ENCODE results near the gene OSBPL8. TPM values are rescaled to one million over a fixed set of nuclear protein-coding genes. Genes with fewer than 3 reads are reported as not detected.

Gene OSBPL8
- total RNA-seq, 1 experiment from 2014 or later: 81.7 TPM

DNA sequence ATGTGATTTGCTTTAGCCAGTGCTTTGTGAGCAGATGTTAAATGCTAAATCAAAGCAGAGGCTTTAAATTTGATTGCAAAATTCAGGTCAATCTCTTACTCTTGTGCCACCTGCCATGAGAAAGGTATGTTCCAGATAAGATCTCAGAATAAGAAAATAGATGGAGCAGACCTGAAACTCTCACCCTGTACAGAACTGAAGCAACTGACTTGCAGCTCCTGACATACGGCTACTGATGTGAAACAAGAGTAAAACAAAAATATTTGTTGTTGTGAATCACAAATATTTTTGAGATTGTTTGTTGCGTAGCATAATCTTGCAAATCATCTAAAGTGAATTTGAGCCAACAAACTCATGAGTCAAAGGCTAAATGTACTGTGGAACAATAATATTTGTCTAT lies 3.5 kb upstream of the OSBPL8 start:
- CTCF ChIA-PET: interaction anchor here (1.0 kb wide), 1 partner anchor 23 kb away, joined by 4 read pairs; no protein-coding TSS in a partner anchor
- H3K4me3 Mint-ChIP-seq: no peak overlapping the region
- DNase-seq (ENCODE audit: low spot score): no peak
- H3K4me1 Mint-ChIP-seq: peaks cover 22% of the 10 kb centered on the region
- ATAC-seq: no peak
- H3K27me3 Mint-ChIP-seq (ENCODE audit: low read depth): no peaks in the 10 kb centered on the region
- TF ChIP-seq, protein P1, sequence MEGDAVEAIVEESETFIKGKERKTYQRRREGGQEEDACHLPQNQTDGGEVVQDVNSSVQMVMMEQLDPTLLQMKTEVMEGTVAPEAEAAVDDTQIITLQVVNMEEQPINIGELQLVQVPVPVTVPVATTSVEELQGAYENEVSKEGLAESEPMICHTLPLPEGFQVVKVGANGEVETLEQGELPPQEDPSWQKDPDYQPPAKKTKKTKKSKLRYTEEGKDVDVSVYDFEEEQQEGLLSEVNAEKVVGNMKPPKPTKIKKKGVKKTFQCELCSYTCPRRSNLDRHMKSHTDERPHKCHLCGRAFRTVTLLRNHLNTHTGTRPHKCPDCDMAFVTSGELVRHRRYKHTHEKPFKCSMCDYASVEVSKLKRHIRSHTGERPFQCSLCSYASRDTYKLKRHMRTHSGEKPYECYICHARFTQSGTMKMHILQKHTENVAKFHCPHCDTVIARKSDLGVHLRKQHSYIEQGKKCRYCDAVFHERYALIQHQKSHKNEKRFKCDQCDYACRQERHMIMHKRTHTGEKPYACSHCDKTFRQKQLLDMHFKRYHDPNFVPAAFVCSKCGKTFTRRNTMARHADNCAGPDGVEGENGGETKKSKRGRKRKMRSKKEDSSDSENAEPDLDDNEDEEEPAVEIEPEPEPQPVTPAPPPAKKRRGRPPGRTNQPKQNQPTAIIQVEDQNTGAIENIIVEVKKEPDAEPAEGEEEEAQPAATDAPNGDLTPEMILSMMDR (IDR thresholded peaks at IDR 0.05): no peak
- TF ChIP-seq ZNF423 (CRISPR knock-in tag; IDR thresholded peaks at IDR 0.05) (no peak), TCF7 (CRISPR knock-in tag; IDR thresholded peaks at IDR 0.05; ENCODE audit: low read depth) (no peak), GABPB1 (CRISPR knock-in tag; IDR thresholded peaks at IDR 0.05) (no peak), ZNF396 (CRISPR knock-in tag; IDR thresholded peaks at IDR 0.05; ENCODE audit: borderline replicate concordance) (no peak), TP53 (CRISPR knock-in tag; IDR thresholded peaks at IDR 0.05) (no peak)
- TF ChIP-seq, protein P2, sequence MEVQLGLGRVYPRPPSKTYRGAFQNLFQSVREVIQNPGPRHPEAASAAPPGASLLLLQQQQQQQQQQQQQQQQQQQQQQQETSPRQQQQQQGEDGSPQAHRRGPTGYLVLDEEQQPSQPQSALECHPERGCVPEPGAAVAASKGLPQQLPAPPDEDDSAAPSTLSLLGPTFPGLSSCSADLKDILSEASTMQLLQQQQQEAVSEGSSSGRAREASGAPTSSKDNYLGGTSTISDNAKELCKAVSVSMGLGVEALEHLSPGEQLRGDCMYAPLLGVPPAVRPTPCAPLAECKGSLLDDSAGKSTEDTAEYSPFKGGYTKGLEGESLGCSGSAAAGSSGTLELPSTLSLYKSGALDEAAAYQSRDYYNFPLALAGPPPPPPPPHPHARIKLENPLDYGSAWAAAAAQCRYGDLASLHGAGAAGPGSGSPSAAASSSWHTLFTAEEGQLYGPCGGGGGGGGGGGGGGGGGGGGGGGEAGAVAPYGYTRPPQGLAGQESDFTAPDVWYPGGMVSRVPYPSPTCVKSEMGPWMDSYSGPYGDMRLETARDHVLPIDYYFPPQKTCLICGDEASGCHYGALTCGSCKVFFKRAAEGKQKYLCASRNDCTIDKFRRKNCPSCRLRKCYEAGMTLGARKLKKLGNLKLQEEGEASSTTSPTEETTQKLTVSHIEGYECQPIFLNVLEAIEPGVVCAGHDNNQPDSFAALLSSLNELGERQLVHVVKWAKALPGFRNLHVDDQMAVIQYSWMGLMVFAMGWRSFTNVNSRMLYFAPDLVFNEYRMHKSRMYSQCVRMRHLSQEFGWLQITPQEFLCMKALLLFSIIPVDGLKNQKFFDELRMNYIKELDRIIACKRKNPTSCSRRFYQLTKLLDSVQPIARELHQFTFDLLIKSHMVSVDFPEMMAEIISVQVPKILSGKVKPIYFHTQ (CRISPR knock-in tag; IDR thresholded peaks at IDR 0.05): no peak
- TF ChIP-seq, protein P3, sequence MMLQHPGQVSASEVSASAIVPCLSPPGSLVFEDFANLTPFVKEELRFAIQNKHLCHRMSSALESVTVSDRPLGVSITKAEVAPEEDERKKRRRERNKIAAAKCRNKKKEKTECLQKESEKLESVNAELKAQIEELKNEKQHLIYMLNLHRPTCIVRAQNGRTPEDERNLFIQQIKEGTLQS (CRISPR knock-in tag; conservative IDR thresholded peaks at IDR 0.05): no peak
- TF ChIP-seq, protein P4, sequence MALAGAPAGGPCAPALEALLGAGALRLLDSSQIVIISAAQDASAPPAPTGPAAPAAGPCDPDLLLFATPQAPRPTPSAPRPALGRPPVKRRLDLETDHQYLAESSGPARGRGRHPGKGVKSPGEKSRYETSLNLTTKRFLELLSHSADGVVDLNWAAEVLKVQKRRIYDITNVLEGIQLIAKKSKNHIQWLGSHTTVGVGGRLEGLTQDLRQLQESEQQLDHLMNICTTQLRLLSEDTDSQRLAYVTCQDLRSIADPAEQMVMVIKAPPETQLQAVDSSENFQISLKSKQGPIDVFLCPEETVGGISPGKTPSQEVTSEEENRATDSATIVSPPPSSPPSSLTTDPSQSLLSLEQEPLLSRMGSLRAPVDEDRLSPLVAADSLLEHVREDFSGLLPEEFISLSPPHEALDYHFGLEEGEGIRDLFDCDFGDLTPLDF (CRISPR knock-in tag; IDR thresholded peaks at IDR 0.05): no peak
- TF ChIP-seq, protein P5, sequence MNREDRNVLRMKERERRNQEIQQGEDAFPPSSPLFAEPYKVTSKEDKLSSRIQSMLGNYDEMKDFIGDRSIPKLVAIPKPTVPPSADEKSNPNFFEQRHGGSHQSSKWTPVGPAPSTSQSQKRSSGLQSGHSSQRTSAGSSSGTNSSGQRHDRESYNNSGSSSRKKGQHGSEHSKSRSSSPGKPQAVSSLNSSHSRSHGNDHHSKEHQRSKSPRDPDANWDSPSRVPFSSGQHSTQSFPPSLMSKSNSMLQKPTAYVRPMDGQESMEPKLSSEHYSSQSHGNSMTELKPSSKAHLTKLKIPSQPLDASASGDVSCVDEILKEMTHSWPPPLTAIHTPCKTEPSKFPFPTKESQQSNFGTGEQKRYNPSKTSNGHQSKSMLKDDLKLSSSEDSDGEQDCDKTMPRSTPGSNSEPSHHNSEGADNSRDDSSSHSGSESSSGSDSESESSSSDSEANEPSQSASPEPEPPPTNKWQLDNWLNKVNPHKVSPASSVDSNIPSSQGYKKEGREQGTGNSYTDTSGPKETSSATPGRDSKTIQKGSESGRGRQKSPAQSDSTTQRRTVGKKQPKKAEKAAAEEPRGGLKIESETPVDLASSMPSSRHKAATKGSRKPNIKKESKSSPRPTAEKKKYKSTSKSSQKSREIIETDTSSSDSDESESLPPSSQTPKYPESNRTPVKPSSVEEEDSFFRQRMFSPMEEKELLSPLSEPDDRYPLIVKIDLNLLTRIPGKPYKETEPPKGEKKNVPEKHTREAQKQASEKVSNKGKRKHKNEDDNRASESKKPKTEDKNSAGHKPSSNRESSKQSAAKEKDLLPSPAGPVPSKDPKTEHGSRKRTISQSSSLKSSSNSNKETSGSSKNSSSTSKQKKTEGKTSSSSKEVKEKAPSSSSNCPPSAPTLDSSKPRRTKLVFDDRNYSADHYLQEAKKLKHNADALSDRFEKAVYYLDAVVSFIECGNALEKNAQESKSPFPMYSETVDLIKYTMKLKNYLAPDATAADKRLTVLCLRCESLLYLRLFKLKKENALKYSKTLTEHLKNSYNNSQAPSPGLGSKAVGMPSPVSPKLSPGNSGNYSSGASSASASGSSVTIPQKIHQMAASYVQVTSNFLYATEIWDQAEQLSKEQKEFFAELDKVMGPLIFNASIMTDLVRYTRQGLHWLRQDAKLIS (CRISPR knock-in tag; IDR thresholded peaks at IDR 0.05; ENCODE audit: borderline replicate concordance): no peak
- TF ChIP-seq, protein P6, sequence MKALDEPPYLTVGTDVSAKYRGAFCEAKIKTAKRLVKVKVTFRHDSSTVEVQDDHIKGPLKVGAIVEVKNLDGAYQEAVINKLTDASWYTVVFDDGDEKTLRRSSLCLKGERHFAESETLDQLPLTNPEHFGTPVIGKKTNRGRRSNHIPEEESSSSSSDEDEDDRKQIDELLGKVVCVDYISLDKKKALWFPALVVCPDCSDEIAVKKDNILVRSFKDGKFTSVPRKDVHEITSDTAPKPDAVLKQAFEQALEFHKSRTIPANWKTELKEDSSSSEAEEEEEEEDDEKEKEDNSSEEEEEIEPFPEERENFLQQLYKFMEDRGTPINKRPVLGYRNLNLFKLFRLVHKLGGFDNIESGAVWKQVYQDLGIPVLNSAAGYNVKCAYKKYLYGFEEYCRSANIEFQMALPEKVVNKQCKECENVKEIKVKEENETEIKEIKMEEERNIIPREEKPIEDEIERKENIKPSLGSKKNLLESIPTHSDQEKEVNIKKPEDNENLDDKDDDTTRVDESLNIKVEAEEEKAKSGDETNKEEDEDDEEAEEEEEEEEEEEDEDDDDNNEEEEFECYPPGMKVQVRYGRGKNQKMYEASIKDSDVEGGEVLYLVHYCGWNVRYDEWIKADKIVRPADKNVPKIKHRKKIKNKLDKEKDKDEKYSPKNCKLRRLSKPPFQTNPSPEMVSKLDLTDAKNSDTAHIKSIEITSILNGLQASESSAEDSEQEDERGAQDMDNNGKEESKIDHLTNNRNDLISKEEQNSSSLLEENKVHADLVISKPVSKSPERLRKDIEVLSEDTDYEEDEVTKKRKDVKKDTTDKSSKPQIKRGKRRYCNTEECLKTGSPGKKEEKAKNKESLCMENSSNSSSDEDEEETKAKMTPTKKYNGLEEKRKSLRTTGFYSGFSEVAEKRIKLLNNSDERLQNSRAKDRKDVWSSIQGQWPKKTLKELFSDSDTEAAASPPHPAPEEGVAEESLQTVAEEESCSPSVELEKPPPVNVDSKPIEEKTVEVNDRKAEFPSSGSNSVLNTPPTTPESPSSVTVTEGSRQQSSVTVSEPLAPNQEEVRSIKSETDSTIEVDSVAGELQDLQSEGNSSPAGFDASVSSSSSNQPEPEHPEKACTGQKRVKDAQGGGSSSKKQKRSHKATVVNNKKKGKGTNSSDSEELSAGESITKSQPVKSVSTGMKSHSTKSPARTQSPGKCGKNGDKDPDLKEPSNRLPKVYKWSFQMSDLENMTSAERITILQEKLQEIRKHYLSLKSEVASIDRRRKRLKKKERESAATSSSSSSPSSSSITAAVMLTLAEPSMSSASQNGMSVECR (CRISPR knock-in tag; IDR thresholded peaks at IDR 0.05; ENCODE audit: borderline replicate concordance): no peak
- POLR2A ChIA-PET: no interaction called here
- H3K27ac Mint-ChIP-seq: no peak overlapping the region
- H3K9me3 Mint-ChIP-seq: no peaks in the 10 kb centered on the region
- no peaks in the 10 kb centered on the region for H3K36me3 Mint-ChIP-seq

Measured in WTC11 (cell line).